Kidney (tissue), 14 donors: ENCODE measurements around the gene PRKCE. TPM values are rescaled to one million over a fixed set of nuclear protein-coding genes. Genes with fewer than 3 reads are reported as not detected.

Source experiments
- DNase-seq, 5 donors: peaks; one replicate each; pipeline ENCODE4 v3.0.0-alpha.2; 2013 to 2020
- FAIRE-seq: peaks from 2 replicates; lab custom pipeline; 2012; peaks lifted over from hg19 to GRCh38; lab: Jason Lieb, UNC
- H3K27ac ChIP-seq, 2 donors: one replicate each; pipeline ENCODE4 v1.7.0; 2013; ENCODE audit warnings: low read depth in 2 of 2, low read length in 2 of 2, inconsistent platforms in 1 of 2
- H3K27me3 ChIP-seq: one replicate; pipeline ENCODE4 v1.7.1; 2013; ENCODE audit warnings: low read length, inconsistent platforms; ENCODE audit not compliant: control insufficient read depth, insufficient read depth
- H3K36me3 ChIP-seq, 3 donors: one replicate each; pipeline versions ENCODE4 v1.7.0 to v1.7.1; 2013; ENCODE audit warnings: low read length in 3 of 3, control low read depth in 1 of 3, inconsistent platforms in 1 of 3; ENCODE audit not compliant: insufficient read depth in 3 of 3, control insufficient read depth in 2 of 3
- H3K4me1 ChIP-seq, 3 donors: one replicate each; pipeline versions ENCODE4 v1.7.0 to v1.7.1; 2013; ENCODE audit warnings: low read length in 3 of 3, inconsistent platforms in 1 of 3, low read depth in 1 of 3; ENCODE audit not compliant: control insufficient read depth in 2 of 3, insufficient read depth in 2 of 3
- H3K4me3 ChIP-seq, 3 donors: one replicate each; pipeline versions ENCODE4 v1.7.0 to v1.8.1; 2013; ENCODE audit warnings: low read length in 3 of 3, control low read depth in 1 of 3, inconsistent platforms in 1 of 3
- H3K9ac ChIP-seq, 3 donors: one replicate each; pipeline versions ENCODE4 v1.7.0 to v1.7.1; 2013; ENCODE audit warnings: low read length in 3 of 3, control low read depth in 1 of 3, inconsistent platforms in 1 of 3
- H3K9me3 ChIP-seq, 3 donors: one replicate each; pipeline versions ENCODE4 v1.7.0 to v1.7.1; 2013; ENCODE audit warnings: low read length in 3 of 3, control low read depth in 1 of 3, inconsistent platforms in 1 of 3; ENCODE audit not compliant: control insufficient read depth in 2 of 3, insufficient read depth in 1 of 3
- CTCF ChIP-seq: IDR thresholded peaks from 3 replicates; pipeline ENCODE4 v1.5.1; 2012; ENCODE audit warnings: mild to moderate bottlenecking, moderate library complexity, borderline replicate concordance; ENCODE audit not compliant: insufficient read depth; ENCODE audit errors: extremely low read depth
- intact Hi-C: fragments of 100-400 bp; cut with DNase I; formaldehyde crosslinking; loops from one replicate; pipeline ENCODE4 v1.11.1; 2022
- polyA plus RNA-seq: library from polyadenylated mRNA; stranded (reverse); fragments of 350-450 nt; fragmentation: Illumina TruSeq; extraction: RNeasy Lipid Tissue Mini Kit (QIAGEN cat#74804); gene quantifications from one replicate; pipeline ENCODE4 v1.2.3, GENCODE V29; 2014; ENCODE audit warnings: low read depth, low replicate concordance; ENCODE audit not compliant: insufficient read depth
- total RNA-seq: library from RNA; stranded (reverse); fragmentation: NEBNext Ultra II Directional; extraction: Animal tissue kit (Norgen Biotek cat#: 25700); gene quantifications from one replicate; pipeline ENCODE4 v1.2.1, GENCODE V29; 2021
- donor health status: control.
- donor health status: control.
- donor health status: control.
- donor health status: control.
- donor health status: control.
- donor health status: DM: yes; HTN: yes; CAD: no.
- donor health status: Normal renal cell carcinoma (clear cell type).

Gene PRKCE
- total and polyA plus RNA-seq, 2 donors from 2014 or later: 11.1 to 27.3 TPM

GRCh38 chr2:45910473-45911060, 259.1 kb downstream of the PRKCE start:
- Histone ChIP-seq H3K4me1 (peaks cover 0 to 11% (median 8%) of the 10 kb centered on the region in 3 donors), H3K27ac (peak overlapping the region; percentile 23 to 63), H3K9ac (peak overlapping the region in 1 of 3 donors; percentile 1), H3K4me3 (no peak overlapping the region), H3K9me3 (no peaks in the 10 kb centered on the region), H3K27me3 (no peaks in the 10 kb centered on the region), H3K36me3 (no peaks in the 10 kb centered on the region)
- FAIRE-seq: no peak
- intact Hi-C loops: no loop called here
- no peak for TF ChIP-seq CTCF
- no peak for DNase-seq

GRCh38 chr2:45911538-45911937, 260.1 kb downstream of the PRKCE start:
- intact Hi-C loops: no loop called here
- no peak for TF ChIP-seq CTCF
- no peak overlapping the region for H3K27ac ChIP-seq
- no peak overlapping the region for H3K9ac ChIP-seq
- peaks cover 0 to 11% (median 8%) of the 10 kb centered on the region in 3 donors for H3K4me1 ChIP-seq
- H3K4me3 ChIP-seq: no peak overlapping the region
- DNase-seq (no peak), FAIRE-seq (no peak)
- no peaks in the 10 kb centered on the region for H3K27me3 ChIP-seq
- H3K9me3 ChIP-seq: no peaks in the 10 kb centered on the region
- H3K36me3 ChIP-seq: no peaks in the 10 kb centered on the region

GRCh38 chr2:45912109-45912508, 260.6 kb downstream of the PRKCE start:
- intact Hi-C loops: no loop called here
- DNase-seq: no peak

More at GRCh38 chr2:45912109-45912508, 260.6 kb downstream of the PRKCE start:
- H3K4me1 ChIP-seq: peaks cover 0 to 11% (median 8%) of the 10 kb centered on the region in 3 donors
- no peaks in the 10 kb centered on the region for H3K27me3 ChIP-seq
- H3K9ac ChIP-seq: no peak overlapping the region
- no peak for TF ChIP-seq CTCF
- no peaks in the 10 kb centered on the region for H3K9me3 ChIP-seq
- H3K36me3 ChIP-seq: no peaks in the 10 kb centered on the region
- no peak overlapping the region for H3K27ac ChIP-seq
- no peak for FAIRE-seq
- no peak overlapping the region for H3K4me3 ChIP-seq
